H1 (cell line): Measurements from ENCODE around the gene NCR2. TPM values are rescaled to one million over a fixed set of nuclear protein-coding genes. Genes with fewer than 3 reads are reported as not detected.

Source experiments
- ATF3 ChIP-seq: IDR thresholded peaks from 2 replicates; pipeline ENCODE4 v1.6.1; 2011; ENCODE audit warnings: low read depth, mild to moderate bottlenecking, low read length; ENCODE audit not compliant: insufficient read depth
- CHD7 ChIP-seq: fragments of 300-600 bp; sonication (generic); IDR thresholded peaks from 2 replicates; pipeline ENCODE4 v1.7.1; 2012; ENCODE audit warnings: low read length, moderate library complexity, mild to moderate bottlenecking, inconsistent platforms; ENCODE audit not compliant: insufficient replicate concordance
- FOSL1 ChIP-seq: IDR thresholded peaks from 2 replicates; pipeline ENCODE4 v1.6.1; 2011; ENCODE audit warnings: mild to moderate bottlenecking, low read depth, low read length, moderate library complexity; ENCODE audit not compliant: insufficient read depth
- HDAC2 ChIP-seq, 2 experiments: fragments of 300-600 bp in 1 of 2; sonication (generic) in 1 of 2; IDR thresholded peaks; 2 replicates each; pipeline ENCODE4 v1.6.1; 2011 to 2012; ENCODE audit warnings: low read depth in 2 of 2, low read length in 2 of 2, mild to moderate bottlenecking in 2 of 2, moderate library complexity in 2 of 2, borderline replicate concordance in 1 of 2, inconsistent platforms in 1 of 2
- SAP30 ChIP-seq: fragments of 300-600 bp; sonication (generic); IDR thresholded peaks from 2 replicates; pipeline ENCODE4 v1.7.1; 2012; ENCODE audit warnings: low read length, moderate library complexity, mild to moderate bottlenecking, inconsistent platforms; ENCODE audit not compliant: insufficient read depth, insufficient replicate concordance
- SP2 ChIP-seq: IDR thresholded peaks from 2 replicates; pipeline ENCODE4 v1.6.1; 2012; ENCODE audit warnings: mild to moderate bottlenecking, low read length, inconsistent platforms
- SP4 ChIP-seq: IDR thresholded peaks from 2 replicates; pipeline ENCODE4 v1.6.1; 2012; ENCODE audit warnings: low read length, inconsistent platforms
- SUZ12 ChIP-seq: fragments of 200-600 bp; sonication (generic); IDR thresholded peaks from 2 replicates; pipeline ENCODE4 v1.6.1; 2012; ENCODE audit warnings: mild to moderate bottlenecking, inconsistent platforms, low read length, moderate library complexity, mixed read lengths
- TCF12 ChIP-seq: IDR thresholded peaks from 2 replicates; pipeline ENCODE4 v1.6.1; 2011; ENCODE audit warnings: low read depth, mild to moderate bottlenecking, low read length
- USF2 ChIP-seq: IDR thresholded peaks from 2 replicates; pipeline ENCODE4 v1.6.1; 2011; ENCODE audit warnings: low read length, improper control_type of control experiment
- polyA plus RNA-seq, 7 experiments: library from polyadenylated mRNA; depleted of rRNA in 3 of 7; stranded (reverse) in 5 of 7; unstranded in 2 of 7; fragments of >200 nt in 5 of 7; fragments of 200-250 nt in 2 of 7; gene quantifications; 1 replicate in 5 of 7; 2 replicates in 1 of 7; 4 replicates in 1 of 7; pipeline versions ENCODE4 v1.2.1 to v1.2.3, GENCODE V29; 2011 to 2013; ENCODE audit warnings: missing spikeins in 2 of 7, mixed read lengths in 2 of 7
- total RNA-seq: library from RNA; stranded (reverse); fragmentation: NEBNext Ultra II Directional; extraction: Animal tissue kit (Norgen Biotek cat#: 25700); gene quantifications from 2 replicates; pipeline ENCODE4 v1.2.1, GENCODE V29; 2021

The NCR2 gene
- total and polyA plus RNA-seq, 2 of the 8 experiments (the other 6 are each of a cell fraction or from before 2014, with no cell fraction given): not detected

GRCh38 chr6:41352396-41352795 lies 17.0 kb downstream of the NCR2 start (continued):
- TF ChIP-seq CHD7: no peak
- TF ChIP-seq SUZ12: no peak
- no peak for TF ChIP-seq FOSL1
- TF ChIP-seq SAP30: no peak
- no peak for TF ChIP-seq TCF12
- TF ChIP-seq SP4: no peak
- no peak for TF ChIP-seq USF2
- no peak for TF ChIP-seq HDAC2 (IDR thresholded peaks at IDR 0.05; ENCODE audit: borderline replicate concordance in 1 of 2, low read depth in 2 of 2, low read length in 2 of 2)
- no peak for TF ChIP-seq SP2
- TF ChIP-seq ATF3: no peak
